ENCODE measurements around the gene WWOX. TPM values are rescaled to one million over a fixed set of nuclear protein-coding genes. Genes with fewer than 3 reads are reported as not detected.

WWOX gene
- total RNA-seq, 1 donor from 2014 or later, result 16.7 TPM

GRCh38 chr16:78460428-78460827, 361.0 kb downstream of the WWOX start:
- no peak overlapping the region for H3K4me3 ChIP-seq (ENCODE audit: low read length in 3 of 3)

GRCh38 chr16:78461087-78461486, 361.6 kb downstream of the WWOX start:
- no peak overlapping the region for H3K9ac ChIP-seq (ENCODE audit: low read depth in 1 of 3, low read length in 3 of 3)
- no peak overlapping the region for H3K4me3 ChIP-seq (ENCODE audit: low read length in 3 of 3)
- H3K27me3 ChIP-seq (ENCODE audit: control insufficient read depth in 3 of 3, insufficient read depth in 3 of 3, low read length in 3 of 3), result no peaks in the 10 kb centered on the region
- H3K27ac ChIP-seq (ENCODE audit: low read depth, low read length), result no peak overlapping the region
- no peaks in the 10 kb centered on the region for H3K36me3 ChIP-seq (ENCODE audit: control insufficient read depth in 3 of 3, insufficient read depth in 3 of 3, low read length in 3 of 3)
- H3K4me1 ChIP-seq (ENCODE audit: control insufficient read depth in 3 of 3, insufficient read depth in 3 of 3, low read length in 3 of 3), result no peaks in the 10 kb centered on the region
- no peaks in the 10 kb centered on the region for H3K9me3 ChIP-seq (ENCODE audit: control insufficient read depth in 3 of 3, low read length in 3 of 3)

More at GRCh38 chr16:78460428-78460827, 361.0 kb downstream of the WWOX start:
- no peak overlapping the region for H3K27ac ChIP-seq (ENCODE audit: low read depth, low read length)
- no peaks in the 10 kb centered on the region for H3K27me3 ChIP-seq (ENCODE audit: control insufficient read depth in 3 of 3, insufficient read depth in 3 of 3, low read length in 3 of 3)
- H3K4me1 ChIP-seq (ENCODE audit: control insufficient read depth in 3 of 3, insufficient read depth in 3 of 3, low read length in 3 of 3), result no peaks in the 10 kb centered on the region
- H3K36me3 ChIP-seq (ENCODE audit: control insufficient read depth in 3 of 3, insufficient read depth in 3 of 3, low read length in 3 of 3), result no peaks in the 10 kb centered on the region
- no peaks in the 10 kb centered on the region for H3K9me3 ChIP-seq (ENCODE audit: control insufficient read depth in 3 of 3, low read length in 3 of 3)
- no peak overlapping the region for H3K9ac ChIP-seq (ENCODE audit: low read depth in 1 of 3, low read length in 3 of 3)

GRCh38 chr16:78461496-78462287, 362.2 kb downstream of the WWOX start:
- H3K36me3 ChIP-seq (ENCODE audit: control insufficient read depth in 3 of 3, insufficient read depth in 3 of 3, low read length in 3 of 3), result no peaks in the 10 kb centered on the region
- no peak overlapping the region for H3K9ac ChIP-seq (ENCODE audit: low read depth in 1 of 3, low read length in 3 of 3)
- H3K27ac ChIP-seq (ENCODE audit: low read depth, low read length), result no peak overlapping the region
- no peak overlapping the region for H3K4me3 ChIP-seq (ENCODE audit: low read length in 3 of 3)
- H3K9me3 ChIP-seq (ENCODE audit: control insufficient read depth in 3 of 3, low read length in 3 of 3), result no peaks in the 10 kb centered on the region
- H3K27me3 ChIP-seq (ENCODE audit: control insufficient read depth in 3 of 3, insufficient read depth in 3 of 3, low read length in 3 of 3), result no peaks in the 10 kb centered on the region
- H3K4me1 ChIP-seq (ENCODE audit: control insufficient read depth in 3 of 3, insufficient read depth in 3 of 3, low read length in 3 of 3), result no peaks in the 10 kb centered on the region

GRCh38 chr16:78462288-78463208, 363.1 kb downstream of the WWOX start:
- Histone ChIP-seq H3K27ac (ENCODE audit: low read depth, low read length) (no peak overlapping the region), H3K4me3 (ENCODE audit: low read length in 3 of 3) (no peak overlapping the region), H3K27me3 (ENCODE audit: control insufficient read depth in 3 of 3, insufficient read depth in 3 of 3, low read length in 3 of 3) (no peaks in the 10 kb centered on the region), H3K4me1 (ENCODE audit: control insufficient read depth in 3 of 3, insufficient read depth in 3 of 3, low read length in 3 of 3) (no peaks in the 10 kb centered on the region), H3K9me3 (ENCODE audit: control insufficient read depth in 3 of 3, low read length in 3 of 3) (no peaks in the 10 kb centered on the region), H3K36me3 (ENCODE audit: control insufficient read depth in 3 of 3, insufficient read depth in 3 of 3, low read length in 3 of 3) (no peaks in the 10 kb centered on the region), H3K9ac (ENCODE audit: low read depth in 1 of 3, low read length in 3 of 3) (no peak overlapping the region)

- no peak overlapping the region for H3K27ac ChIP-seq (ENCODE audit: low read depth, low read length)
- no peaks in the 10 kb centered on the region for H3K36me3 ChIP-seq (ENCODE audit: control insufficient read depth in 3 of 3, insufficient read depth in 3 of 3, low read length in 3 of 3)
- no peaks in the 10 kb centered on the region for H3K27me3 ChIP-seq (ENCODE audit: control insufficient read depth in 3 of 3, insufficient read depth in 3 of 3, low read length in 3 of 3)
- H3K9ac ChIP-seq (ENCODE audit: low read depth in 1 of 3, low read length in 3 of 3), result no peak overlapping the region
- no peaks in the 10 kb centered on the region for H3K4me1 ChIP-seq (ENCODE audit: control insufficient read depth in 3 of 3, insufficient read depth in 3 of 3, low read length in 3 of 3)
- H3K4me3 ChIP-seq (ENCODE audit: low read length in 3 of 3), result no peak overlapping the region
- no peaks in the 10 kb centered on the region for H3K9me3 ChIP-seq (ENCODE audit: control insufficient read depth in 3 of 3, low read length in 3 of 3)
Measured at GRCh38 chr16:78463591-78463990, 364.1 kb downstream of the WWOX start.

GRCh38 chr16:78464833-78465232, 365.4 kb downstream of the WWOX start:
- Histone ChIP-seq H3K36me3 (ENCODE audit: control insufficient read depth in 3 of 3, insufficient read depth in 3 of 3, low read length in 3 of 3) (no peaks in the 10 kb centered on the region), H3K27me3 (ENCODE audit: control insufficient read depth in 3 of 3, insufficient read depth in 3 of 3, low read length in 3 of 3) (no peaks in the 10 kb centered on the region), H3K4me3 (ENCODE audit: low read length in 3 of 3) (no peak overlapping the region), H3K9me3 (ENCODE audit: control insufficient read depth in 3 of 3, low read length in 3 of 3) (no peaks in the 10 kb centered on the region), H3K9ac (ENCODE audit: low read depth in 1 of 3, low read length in 3 of 3) (no peak overlapping the region), H3K27ac (ENCODE audit: low read depth, low read length) (no peak overlapping the region), H3K4me1 (ENCODE audit: control insufficient read depth in 3 of 3, insufficient read depth in 3 of 3, low read length in 3 of 3) (no peaks in the 10 kb centered on the region)

- Histone ChIP-seq H3K4me3 (ENCODE audit: low read length in 3 of 3) (no peak overlapping the region), H3K27me3 (ENCODE audit: control insufficient read depth in 3 of 3, insufficient read depth in 3 of 3, low read length in 3 of 3) (no peaks in the 10 kb centered on the region), H3K27ac (ENCODE audit: low read depth, low read length) (no peak overlapping the region), H3K9me3 (ENCODE audit: control insufficient read depth in 3 of 3, low read length in 3 of 3) (no peaks in the 10 kb centered on the region), H3K4me1 (ENCODE audit: control insufficient read depth in 3 of 3, insufficient read depth in 3 of 3, low read length in 3 of 3) (no peaks in the 10 kb centered on the region), H3K9ac (ENCODE audit: low read depth in 1 of 3, low read length in 3 of 3) (no peak overlapping the region), H3K36me3 (ENCODE audit: control insufficient read depth in 3 of 3, insufficient read depth in 3 of 3, low read length in 3 of 3) (no peaks in the 10 kb centered on the region)
Measured at GRCh38 chr16:78465730-78466129, 366.3 kb downstream of the WWOX start.

- H3K36me3 ChIP-seq (ENCODE audit: control insufficient read depth in 3 of 3, insufficient read depth in 3 of 3, low read length in 3 of 3), result no peaks in the 10 kb centered on the region
- H3K27me3 ChIP-seq (ENCODE audit: control insufficient read depth in 3 of 3, insufficient read depth in 3 of 3, low read length in 3 of 3), result no peaks in the 10 kb centered on the region
- H3K4me3 ChIP-seq (ENCODE audit: low read length in 3 of 3), result no peak overlapping the region
- H3K4me1 ChIP-seq (ENCODE audit: control insufficient read depth in 3 of 3, insufficient read depth in 3 of 3, low read length in 3 of 3), result no peaks in the 10 kb centered on the region
- H3K9me3 ChIP-seq (ENCODE audit: control insufficient read depth in 3 of 3, low read length in 3 of 3), result no peaks in the 10 kb centered on the region
- no peak overlapping the region for H3K9ac ChIP-seq (ENCODE audit: low read depth in 1 of 3, low read length in 3 of 3)
- no peak overlapping the region for H3K27ac ChIP-seq (ENCODE audit: low read depth, low read length)
Measured at GRCh38 chr16:78469787-78470186, 370.3 kb downstream of the WWOX start.

- Histone ChIP-seq H3K27ac (ENCODE audit: low read depth, low read length) (no peak overlapping the region), H3K27me3 (ENCODE audit: control insufficient read depth in 3 of 3, insufficient read depth in 3 of 3, low read length in 3 of 3) (no peaks in the 10 kb centered on the region), H3K36me3 (ENCODE audit: control insufficient read depth in 3 of 3, insufficient read depth in 3 of 3, low read length in 3 of 3) (no peaks in the 10 kb centered on the region), H3K4me3 (ENCODE audit: low read length in 3 of 3) (no peak overlapping the region), H3K4me1 (ENCODE audit: control insufficient read depth in 3 of 3, insufficient read depth in 3 of 3, low read length in 3 of 3) (no peaks in the 10 kb centered on the region), H3K9ac (ENCODE audit: low read depth in 1 of 3, low read length in 3 of 3) (no peak overlapping the region), H3K9me3 (ENCODE audit: control insufficient read depth in 3 of 3, low read length in 3 of 3) (no peaks in the 10 kb centered on the region)
Measured at GRCh38 chr16:78473031-78473699, 373.7 kb downstream of the WWOX start.
